HUES64 (cell line): ENCODE data around the gene YWHAQ. TPM values are rescaled to one million over a fixed set of nuclear protein-coding genes. Genes with fewer than 3 reads are reported as not detected.

Source experiments
- H3K27ac ChIP-seq: 2 replicates; pipeline ENCODE4 v1.7.0; 2013; ENCODE audit warnings: low read depth, low read length, inconsistent platforms
- H3K27me3 ChIP-seq: 2 replicates; pipeline ENCODE4 v1.6.1; 2013; ENCODE audit warnings: mild to moderate bottlenecking, low read length; ENCODE audit not compliant: insufficient read depth
- H3K36me3 ChIP-seq: 2 replicates; pipeline ENCODE4 v1.6.1; 2013; ENCODE audit warnings: mild to moderate bottlenecking, low read length; ENCODE audit not compliant: insufficient read depth
- H3K4me1 ChIP-seq: 2 replicates; pipeline ENCODE4 v1.6.1; 2013; ENCODE audit warnings: mild to moderate bottlenecking, low read length, moderate library complexity; ENCODE audit not compliant: insufficient read depth
- H3K4me3 ChIP-seq: 2 replicates; pipeline ENCODE4 v1.5.1; 2013; ENCODE audit warnings: mild to moderate bottlenecking, low read length, moderate library complexity
- H3K9ac ChIP-seq: 2 replicates; pipeline ENCODE4 v1.6.1; 2013; ENCODE audit warnings: mild to moderate bottlenecking, low read depth, low read length
- H3K9me3 ChIP-seq: 2 replicates; pipeline ENCODE4 v1.6.1; 2013; ENCODE audit warnings: low read depth, low read length; ENCODE audit not compliant: insufficient read depth
- WGBS: fragments of 150-250, 120-280 bp; methylation state at CpG from one replicate; pipeline ENCODE4 v1.1.7; 2013; ENCODE audit warnings: missing lambda C conversion rate; 5-methylcytosine and 5-hydroxymethylcytosine counted together
- polyA plus RNA-seq, 2 experiments: library from polyadenylated mRNA; stranded (reverse); fragments of 50-300 nt; gene quantifications; one replicate each; pipeline ENCODE4 v1.2.3, GENCODE V29; 2013

YWHAQ gene
- polyA plus RNA-seq (2013, experiment 1 of 2), result 521 TPM
- 537 TPM for polyA plus RNA-seq (2013, experiment 2 of 2)

GRCh38 chr2:9630736-9631552, at the start of gene YWHAQ:
Gene YWHAQ (minus strand): TSS chr2:9630997. CDS start chr2:9630452, 545 bp downstream.
- H3K4me3 ChIP-seq, result peak within 1 kb of the TSS; percentile 96
- H3K27ac ChIP-seq, result peak within 1 kb of the TSS; percentile 100
- peaks cover 29% of the 10 kb centered on the region for H3K27me3 ChIP-seq
- H3K4me1 ChIP-seq, result peaks cover 27% of the 10 kb centered on the region
- peak within 1 kb of the TSS; percentile 97 for H3K9ac ChIP-seq
- H3K9me3 ChIP-seq, result no peaks in the 10 kb centered on the region
- H3K36me3 ChIP-seq, result peaks cover 31% of the 10 kb centered on the region
- under 1% methylated on average over 84 of the region's 84 CpGs for WGBS

GRCh38 chr2:9680082-9680481, 49.3 kb upstream of the YWHAQ start:
- Histone ChIP-seq H3K27me3 (no peaks in the 10 kb centered on the region), H3K9me3 (no peaks in the 10 kb centered on the region), H3K27ac (no peak overlapping the region), H3K36me3 (no peaks in the 10 kb centered on the region), H3K9ac (no peak overlapping the region), H3K4me1 (peaks cover 13% of the 10 kb centered on the region), H3K4me3 (no peak overlapping the region)
- WGBS, result 100% methylated on average over 2 of the region's 2 CpGs

GRCh38 chr2:9679218-9679617, 48.4 kb upstream of the YWHAQ start:
- no peak overlapping the region for H3K9ac ChIP-seq
- H3K4me3 ChIP-seq, result no peak overlapping the region
- peaks cover 19% of the 10 kb centered on the region for H3K4me1 ChIP-seq
- H3K27me3 ChIP-seq, result no peaks in the 10 kb centered on the region
- no peaks in the 10 kb centered on the region for H3K36me3 ChIP-seq
- no peak overlapping the region for H3K27ac ChIP-seq
- H3K9me3 ChIP-seq, result no peaks in the 10 kb centered on the region
- 87% methylated on average over 2 of the region's 2 CpGs for WGBS

GRCh38 chr2:9678544-9678943, 47.7 kb upstream of the YWHAQ start:
- no peaks in the 10 kb centered on the region for H3K36me3 ChIP-seq
- no peaks in the 10 kb centered on the region for H3K9me3 ChIP-seq
- no peak overlapping the region for H3K9ac ChIP-seq
- H3K27ac ChIP-seq, result no peak overlapping the region
- peaks cover 19% of the 10 kb centered on the region for H3K4me1 ChIP-seq
- WGBS, result 94% methylated on average over 7 of the region's 10 CpGs
- no peaks in the 10 kb centered on the region for H3K27me3 ChIP-seq
- no peak overlapping the region for H3K4me3 ChIP-seq

- Histone ChIP-seq H3K9me3 (no peaks in the 10 kb centered on the region), H3K36me3 (no peaks in the 10 kb centered on the region), H3K27ac (peak overlapping the region; percentile 15; the same call in 1 of the 2 replicates), H3K4me1 (peaks cover 19% of the 10 kb centered on the region), H3K4me3 (no peak overlapping the region), H3K9ac (peak overlapping the region; percentile 8; the same call in 1 of the 2 replicates), H3K27me3 (no peaks in the 10 kb centered on the region)
- 22% methylated on average over 13 of the region's 14 CpGs for WGBS
Observed at GRCh38 chr2:9675415-9676351, 44.9 kb upstream of the YWHAQ start.

GRCh38 chr2:9674891-9675414, 44.2 kb upstream of the YWHAQ start:
- no peaks in the 10 kb centered on the region for H3K9me3 ChIP-seq
- peaks cover 19% of the 10 kb centered on the region for H3K4me1 ChIP-seq
- no peaks in the 10 kb centered on the region for H3K36me3 ChIP-seq
- WGBS, result 31% methylated on average over 5 of the region's 5 CpGs
- no peak overlapping the region for H3K27ac ChIP-seq
- H3K27me3 ChIP-seq, result no peaks in the 10 kb centered on the region
- no peak overlapping the region; the same call in 1 of the 2 replicates for H3K4me3 ChIP-seq
- 0 out of 2 replicates have a peak overlapping the region, but pooled peaks have one; percentile 8 for H3K9ac ChIP-seq

GRCh38 chr2:9673914-9674481, 43.2 kb upstream of the YWHAQ start:
- H3K9ac ChIP-seq, result no peak overlapping the region
- no peaks in the 10 kb centered on the region for H3K27me3 ChIP-seq
- no peaks in the 10 kb centered on the region for H3K36me3 ChIP-seq
- 90% methylated on average over 6 of the region's 6 CpGs for WGBS
- no peaks in the 10 kb centered on the region for H3K9me3 ChIP-seq
- H3K27ac ChIP-seq, result no peak overlapping the region
- H3K4me3 ChIP-seq, result no peak overlapping the region
- peaks cover 19% of the 10 kb centered on the region for H3K4me1 ChIP-seq

- Histone ChIP-seq H3K9ac (no peak overlapping the region), H3K36me3 (no peaks in the 10 kb centered on the region), H3K9me3 (no peaks in the 10 kb centered on the region), H3K27me3 (no peaks in the 10 kb centered on the region), H3K27ac (no peak overlapping the region), H3K4me1 (no peaks in the 10 kb centered on the region; the same call in 1 of the 2 replicates), H3K4me3 (no peak overlapping the region)
- 93% methylated on average over 5 of the region's 5 CpGs for WGBS
Observed at GRCh38 chr2:9668687-9669345, 38.0 kb upstream of the YWHAQ start.

GRCh38 chr2:9667826-9668225, 37.0 kb upstream of the YWHAQ start:
- no peaks in the 10 kb centered on the region for H3K36me3 ChIP-seq
- no peaks in the 10 kb centered on the region for H3K9me3 ChIP-seq
- H3K9ac ChIP-seq, result no peak overlapping the region
- H3K27me3 ChIP-seq, result no peaks in the 10 kb centered on the region
- no peak overlapping the region for H3K4me3 ChIP-seq
- H3K27ac ChIP-seq, result no peak overlapping the region
- H3K4me1 ChIP-seq, result no peaks in the 10 kb centered on the region
- WGBS, result 98% methylated on average over 3 of the region's 3 CpGs

- H3K4me3 ChIP-seq, result no peak overlapping the region
- H3K9me3 ChIP-seq, result no peaks in the 10 kb centered on the region
- no peaks in the 10 kb centered on the region for H3K36me3 ChIP-seq
- H3K4me1 ChIP-seq, result no peaks in the 10 kb centered on the region
- H3K27me3 ChIP-seq, result no peaks in the 10 kb centered on the region
- no peak overlapping the region for H3K9ac ChIP-seq
- 95% methylated on average over 3 of the region's 3 CpGs for WGBS
- H3K27ac ChIP-seq, result no peak overlapping the region
Observed at GRCh38 chr2:9666306-9666705, 35.5 kb upstream of the YWHAQ start.
